ENCODE results near the gene CSTPP1. TPM values are rescaled to one million over a fixed set of nuclear protein-coding genes. Genes with fewer than 3 reads are reported as not detected.

The CSTPP1 gene
- total and polyA plus RNA-seq, 8 donors = 16.4 to 146 (median 37.3) TPM

DNA sequence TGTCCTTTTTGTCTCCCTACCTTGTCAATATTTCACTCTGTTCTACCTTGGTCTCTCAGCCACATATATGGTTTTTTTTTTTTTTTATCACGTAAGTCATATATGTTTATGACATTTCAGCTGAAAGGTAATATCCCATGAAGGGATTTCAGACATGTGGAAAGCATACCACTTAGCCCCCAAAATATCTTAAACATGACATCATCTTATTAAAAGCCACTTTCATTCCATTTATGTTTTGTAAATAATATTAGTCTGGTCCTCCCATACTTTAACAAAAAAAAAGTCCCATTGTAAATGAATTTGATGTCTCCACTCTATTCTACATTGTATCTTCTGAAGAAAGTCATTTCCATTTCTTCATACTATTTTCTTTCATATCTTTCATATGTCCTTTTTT is 85.4 kb downstream of the CSTPP1 start:
- DNase-seq = no peak
- peaks cover 0 to 19% (median 0%) of the 10 kb centered on the region in 4 donors for H3K4me1 ChIP-seq
- no peaks in the 10 kb centered on the region for H3K36me3 ChIP-seq
- H3K4me3 ChIP-seq = no peak overlapping the region
- H3K27me3 ChIP-seq = no peaks in the 10 kb centered on the region
- H3K9me3 ChIP-seq = no peaks in the 10 kb centered on the region
- 92 to 100% (median 100%) methylated on average over 1 of the region's 1 CpG for WGBS, 5 donors
- TF ChIP-seq, protein P1, sequence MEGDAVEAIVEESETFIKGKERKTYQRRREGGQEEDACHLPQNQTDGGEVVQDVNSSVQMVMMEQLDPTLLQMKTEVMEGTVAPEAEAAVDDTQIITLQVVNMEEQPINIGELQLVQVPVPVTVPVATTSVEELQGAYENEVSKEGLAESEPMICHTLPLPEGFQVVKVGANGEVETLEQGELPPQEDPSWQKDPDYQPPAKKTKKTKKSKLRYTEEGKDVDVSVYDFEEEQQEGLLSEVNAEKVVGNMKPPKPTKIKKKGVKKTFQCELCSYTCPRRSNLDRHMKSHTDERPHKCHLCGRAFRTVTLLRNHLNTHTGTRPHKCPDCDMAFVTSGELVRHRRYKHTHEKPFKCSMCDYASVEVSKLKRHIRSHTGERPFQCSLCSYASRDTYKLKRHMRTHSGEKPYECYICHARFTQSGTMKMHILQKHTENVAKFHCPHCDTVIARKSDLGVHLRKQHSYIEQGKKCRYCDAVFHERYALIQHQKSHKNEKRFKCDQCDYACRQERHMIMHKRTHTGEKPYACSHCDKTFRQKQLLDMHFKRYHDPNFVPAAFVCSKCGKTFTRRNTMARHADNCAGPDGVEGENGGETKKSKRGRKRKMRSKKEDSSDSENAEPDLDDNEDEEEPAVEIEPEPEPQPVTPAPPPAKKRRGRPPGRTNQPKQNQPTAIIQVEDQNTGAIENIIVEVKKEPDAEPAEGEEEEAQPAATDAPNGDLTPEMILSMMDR (IDR thresholded peaks at IDR 0.05) = no peak
- H3K27ac ChIP-seq = no peak overlapping the region
- intact Hi-C loops (cut with DNase I; ENCODE audit: low total_unique reads) = no loop called here

DNA sequence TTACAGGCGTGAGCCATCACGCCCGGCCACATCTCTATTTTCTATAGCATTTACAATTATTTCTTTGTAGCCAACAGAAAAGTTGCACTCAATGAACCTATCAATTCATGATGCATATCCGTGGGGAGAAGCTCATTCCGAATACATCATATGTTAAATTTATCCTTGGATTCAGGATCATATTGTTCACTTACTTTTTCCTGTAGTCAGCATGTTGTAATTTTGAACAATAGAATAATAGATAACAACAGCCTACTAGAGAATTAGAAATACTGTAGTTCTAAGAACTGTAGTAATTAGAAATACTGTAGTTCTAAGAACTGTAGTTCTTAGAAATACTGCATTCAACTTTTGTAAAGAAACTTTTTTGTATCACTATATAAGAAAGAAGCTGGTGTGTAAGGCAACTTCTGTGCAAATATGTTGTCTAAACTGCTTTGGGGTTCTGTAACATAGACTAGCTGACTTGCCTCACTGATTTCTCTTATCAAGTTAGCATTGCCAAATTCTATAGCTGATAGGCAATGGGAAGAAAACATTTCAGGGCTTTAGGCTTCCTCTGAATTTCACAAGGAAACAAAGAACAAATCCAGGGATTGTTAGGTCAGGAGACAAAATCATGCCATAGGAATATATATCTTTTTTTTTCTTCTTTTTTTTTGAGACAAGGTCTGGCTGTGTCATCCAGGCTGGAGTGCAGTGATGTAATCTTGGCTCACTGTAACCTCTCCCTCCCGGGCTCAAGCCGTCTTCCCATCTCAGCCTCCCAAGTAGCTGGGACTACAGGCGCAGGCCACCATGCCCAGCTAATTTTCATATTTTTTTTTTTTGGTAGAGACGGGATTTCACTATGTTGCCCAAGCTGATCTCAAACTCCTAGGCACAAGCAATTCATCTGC is 91.9 kb downstream of the CSTPP1 start:
- WGBS, 5 donors = 82 to 94% (median 87%) methylated on average over 9 of the region's 9 CpGs
- intact Hi-C loops (cut with DNase I; ENCODE audit: low total_unique reads) = no loop called here

DNA sequence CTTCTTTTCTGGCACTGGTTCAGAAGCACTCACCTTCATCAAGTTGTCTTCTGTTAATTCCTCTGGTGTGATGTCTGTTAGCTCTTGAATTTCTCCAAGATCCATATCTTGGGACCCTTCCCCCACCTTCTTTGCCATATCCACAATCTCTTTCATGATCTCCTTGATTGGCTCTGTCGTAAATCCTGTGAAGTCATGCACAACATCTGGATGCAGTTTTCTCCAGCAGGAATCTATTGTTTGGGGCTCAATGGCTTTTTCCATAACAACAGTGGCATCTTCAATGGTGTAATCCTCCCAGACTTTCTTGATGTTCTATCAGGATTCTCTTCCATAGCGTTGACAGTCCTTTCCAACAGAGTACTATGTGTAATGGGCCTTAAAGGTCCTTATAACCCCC is 96.9 kb downstream of the CSTPP1 start:
- no peak for DNase-seq
- H3K36me3 ChIP-seq = no peaks in the 10 kb centered on the region
- no peaks in the 10 kb centered on the region for H3K9me3 ChIP-seq
- H3K4me3 ChIP-seq = no peak overlapping the region
- WGBS, 5 donors = 91 to 97% (median 93%) methylated on average over 2 of the region's 2 CpGs
- no peak overlapping the region for H3K27ac ChIP-seq
- TF ChIP-seq POLR2AphosphoS5 (IDR thresholded peaks at IDR 0.05) = no peak
- TF ChIP-seq POLR2A (IDR thresholded peaks at IDR 0.05) = no peak
- TF ChIP-seq, protein P1 (IDR thresholded peaks at IDR 0.05) = no peak
- no peak for TF ChIP-seq EP300 (IDR thresholded peaks at IDR 0.05)
- H3K4me1 ChIP-seq = no peaks in the 10 kb centered on the region
- no peaks in the 10 kb centered on the region for H3K27me3 ChIP-seq
- intact Hi-C loops (cut with DNase I; ENCODE audit: low total_unique reads) = no loop called here

More for the DNA sequence above, 91.9 kb downstream of the CSTPP1 start:
- no peak for DNase-seq
- no peaks in the 10 kb centered on the region for H3K4me1 ChIP-seq
- no peak for TF ChIP-seq EP300 (IDR thresholded peaks at IDR 0.05)
- TF ChIP-seq POLR2A (IDR thresholded peaks at IDR 0.05) = no peak
- no peak for TF ChIP-seq POLR2AphosphoS5 (IDR thresholded peaks at IDR 0.05)
- TF ChIP-seq, protein P1 (IDR thresholded peaks at IDR 0.05) = no peak
- H3K36me3 ChIP-seq = no peaks in the 10 kb centered on the region
- H3K9me3 ChIP-seq = no peaks in the 10 kb centered on the region
- no peak overlapping the region for H3K27ac ChIP-seq
- H3K4me3 ChIP-seq = no peak overlapping the region
- H3K27me3 ChIP-seq = no peaks in the 10 kb centered on the region

DNA sequence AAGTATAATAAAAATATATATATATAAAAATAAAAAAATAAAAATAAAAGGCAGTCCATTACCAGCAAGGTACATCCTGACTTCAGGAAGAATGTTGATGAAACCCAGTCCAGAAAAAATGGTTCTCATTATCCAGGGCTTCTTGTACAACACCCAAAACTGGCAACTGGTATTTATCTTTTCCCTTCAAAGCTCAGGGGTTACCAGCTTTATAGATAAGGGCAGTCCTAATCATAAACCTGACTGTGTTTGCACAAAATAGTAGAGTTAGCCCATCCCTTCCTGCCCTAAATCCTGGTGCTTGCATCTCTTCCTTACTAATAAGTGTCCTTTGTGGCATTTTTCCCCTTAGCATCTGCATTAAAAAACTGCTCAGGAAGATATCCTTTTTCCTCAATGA is 97.5 kb downstream of the CSTPP1 start:
- Histone ChIP-seq H3K27me3 (no peaks in the 10 kb centered on the region), H3K4me3 (no peak overlapping the region), H3K9me3 (no peaks in the 10 kb centered on the region), H3K27ac (no peak overlapping the region), H3K4me1 (no peaks in the 10 kb centered on the region), H3K36me3 (no peaks in the 10 kb centered on the region)
- TF ChIP-seq, protein P1 (IDR thresholded peaks at IDR 0.05) = no peak
- intact Hi-C loops (cut with DNase I; ENCODE audit: low total_unique reads) = no loop called here
- DNase-seq = no peak

Measured in stomach (tissue), 9 donors.